ENCODE results near the gene ZNF619. TPM values are rescaled to one million over a fixed set of nuclear protein-coding genes. Genes with fewer than 3 reads are reported as not detected.

ZNF619 gene
- total and polyA plus RNA-seq, 11 donors = 1.3 to 8.2 (median 4.8) TPM

GRCh38 chr3:40511031-40511718 lies 34.3 kb downstream of the ZNF619 start:
- H3K27ac ChIP-seq = no peak overlapping the region
- H3K9me3 ChIP-seq = no peaks in the 10 kb centered on the region
- DNase-seq (no peak), ATAC-seq (no peak)
- TF ChIP-seq POLR2A (IDR thresholded peaks at IDR 0.05) (no peak), CTCF (IDR thresholded peaks at IDR 0.05) (no peak)
- peaks cover 0 to 7% (median 5%) of the 10 kb centered on the region in 12 donors for H3K4me1 ChIP-seq
- H3K4me3 ChIP-seq = no peak overlapping the region
- peaks cover 0 to 55% (median 21%) of the 10 kb centered on the region in 9 donors for H3K36me3 ChIP-seq
- intact Hi-C loops (cut with DNase I) = no loop called here
- WGBS, 4 donors = 91 to 100% (median 97%) methylated on average over 1 of the region's 1 CpG
- H3K27me3 ChIP-seq = no peaks in the 10 kb centered on the region

GRCh38 chr3:40516201-40516600 lies 39.3 kb downstream of the ZNF619 start:
- DNase-seq (no peak), ATAC-seq (no peak)
- no peak overlapping the region for H3K27ac ChIP-seq
- intact Hi-C loops (cut with DNase I) = no loop called here
- peaks cover 0 to 3% (median 0%) of the 10 kb centered on the region in 12 donors for H3K9me3 ChIP-seq
- H3K4me1 ChIP-seq = no peaks in the 10 kb centered on the region
- TF ChIP-seq CTCF (IDR thresholded peaks at IDR 0.05) (no peak), POLR2A (IDR thresholded peaks at IDR 0.05) (no peak)
- 76 to 90% (median 84%) methylated on average over 5 of the region's 5 CpGs for WGBS, 4 donors
- no peaks in the 10 kb centered on the region for H3K27me3 ChIP-seq
- H3K36me3 ChIP-seq = peaks cover 0 to 58% (median 27%) of the 10 kb centered on the region in 9 donors
- H3K4me3 ChIP-seq = no peak overlapping the region

GRCh38 chr3:40518067-40518466 lies 41.1 kb downstream of the ZNF619 start:
- ATAC-seq = no peak

More at GRCh38 chr3:40518067-40518466, 41.1 kb downstream of the ZNF619 start:
- peaks cover 0 to 41% (median 16%) of the 10 kb centered on the region in 9 donors for H3K36me3 ChIP-seq
- H3K9me3 ChIP-seq = peaks cover 0 to 3% (median 0%) of the 10 kb centered on the region in 12 donors
- no peak for DNase-seq
- no peaks in the 10 kb centered on the region for H3K4me1 ChIP-seq
- TF ChIP-seq CTCF (IDR thresholded peaks at IDR 0.05) = no peak
- no peak for TF ChIP-seq POLR2A (IDR thresholded peaks at IDR 0.05)
- WGBS, 4 donors = 82 to 95% (median 90%) methylated on average over 1 of the region's 1 CpG
- H3K27ac ChIP-seq = no peak overlapping the region
- H3K27me3 ChIP-seq = no peaks in the 10 kb centered on the region
- intact Hi-C loops (cut with DNase I) = no loop called here
- H3K4me3 ChIP-seq = no peak overlapping the region
